ENCODE data around the gene SCMH1. TPM values are rescaled to one million over a fixed set of nuclear protein-coding genes. Genes with fewer than 3 reads are reported as not detected.

SCMH1 gene
- total RNA-seq, 4 donors from 2014 or later, result 30.6 to 72.9 (median 36.3) TPM

DNA sequence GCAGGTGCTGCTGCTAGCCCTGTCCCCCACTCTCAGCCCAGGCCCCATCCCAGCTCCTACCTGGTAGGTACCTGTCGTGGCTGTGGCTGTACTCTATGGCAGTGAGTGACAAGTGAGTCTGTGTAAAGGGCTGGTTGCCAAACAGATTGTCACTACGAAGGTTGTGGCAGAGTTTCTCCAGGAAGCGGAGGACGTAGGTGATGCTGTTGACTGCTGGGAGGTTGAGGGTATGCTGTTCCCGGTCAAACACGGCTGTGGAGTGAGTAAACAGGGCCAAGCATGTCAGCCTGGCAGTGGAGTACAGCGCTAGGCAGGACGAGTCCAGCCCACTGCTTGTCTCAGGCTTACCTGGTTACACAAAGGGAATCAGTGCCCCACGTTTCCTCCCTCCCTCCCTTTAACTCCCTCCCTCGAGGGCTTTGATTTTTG, 195.7 kb downstream of the SCMH1 start:
- Histone ChIP-seq H3K9me3 (no peaks in the 10 kb centered on the region), H3K27me3 (no peaks in the 10 kb centered on the region), H3K4me3 (no peak overlapping the region), H3K4me1 (peaks cover 0 to 26% (median 5%) of the 10 kb centered on the region in 4 donors), H3K36me3 (peaks cover 0 to 77% (median 0%) of the 10 kb centered on the region in 3 donors), H3K27ac (peak overlapping the region in 2 of 4 donors; percentile 58 to 74)
- DNase-seq (ENCODE audit: low spot score in 2 of 2), result no peak
- TF ChIP-seq POLR2A (IDR thresholded peaks at IDR 0.05) (no peak), EP300 (IDR thresholded peaks at IDR 0.05) (no peak)
- TF ChIP-seq, protein P1, sequence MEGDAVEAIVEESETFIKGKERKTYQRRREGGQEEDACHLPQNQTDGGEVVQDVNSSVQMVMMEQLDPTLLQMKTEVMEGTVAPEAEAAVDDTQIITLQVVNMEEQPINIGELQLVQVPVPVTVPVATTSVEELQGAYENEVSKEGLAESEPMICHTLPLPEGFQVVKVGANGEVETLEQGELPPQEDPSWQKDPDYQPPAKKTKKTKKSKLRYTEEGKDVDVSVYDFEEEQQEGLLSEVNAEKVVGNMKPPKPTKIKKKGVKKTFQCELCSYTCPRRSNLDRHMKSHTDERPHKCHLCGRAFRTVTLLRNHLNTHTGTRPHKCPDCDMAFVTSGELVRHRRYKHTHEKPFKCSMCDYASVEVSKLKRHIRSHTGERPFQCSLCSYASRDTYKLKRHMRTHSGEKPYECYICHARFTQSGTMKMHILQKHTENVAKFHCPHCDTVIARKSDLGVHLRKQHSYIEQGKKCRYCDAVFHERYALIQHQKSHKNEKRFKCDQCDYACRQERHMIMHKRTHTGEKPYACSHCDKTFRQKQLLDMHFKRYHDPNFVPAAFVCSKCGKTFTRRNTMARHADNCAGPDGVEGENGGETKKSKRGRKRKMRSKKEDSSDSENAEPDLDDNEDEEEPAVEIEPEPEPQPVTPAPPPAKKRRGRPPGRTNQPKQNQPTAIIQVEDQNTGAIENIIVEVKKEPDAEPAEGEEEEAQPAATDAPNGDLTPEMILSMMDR (IDR thresholded peaks at IDR 0.05), result no peak
- 86 to 89% methylated on average over 10 of the region's 10 CpGs for WGBS, 2 donors

DNA sequence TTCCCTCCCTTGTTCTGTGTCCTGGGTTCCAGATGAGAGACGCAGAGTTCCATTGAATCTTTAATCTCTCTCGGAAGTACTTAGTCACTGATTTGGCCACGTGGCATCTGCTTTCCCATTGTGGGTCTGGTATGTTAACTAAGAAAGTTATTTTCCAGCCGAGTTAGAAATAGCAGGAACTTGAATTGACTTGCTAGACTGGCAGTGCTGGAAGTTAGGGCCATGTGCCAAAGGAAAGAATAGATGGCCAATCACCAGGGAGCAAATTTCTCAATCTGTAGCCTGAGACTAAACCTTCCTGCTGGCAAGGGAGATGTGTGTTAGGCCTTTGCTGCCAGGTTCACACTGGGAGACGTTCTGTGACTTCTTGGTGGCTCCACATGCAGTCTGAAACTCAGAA, 196.4 kb downstream of the SCMH1 start:
- Histone ChIP-seq H3K4me3 (no peak overlapping the region), H3K27me3 (no peaks in the 10 kb centered on the region), H3K4me1 (peaks cover 0 to 26% (median 5%) of the 10 kb centered on the region in 4 donors), H3K36me3 (peaks cover 0 to 82% (median 0%) of the 10 kb centered on the region in 3 donors), H3K9me3 (no peaks in the 10 kb centered on the region), H3K27ac (peak overlapping the region in 2 of 4 donors; percentile 58 to 74)
- TF ChIP-seq POLR2A (IDR thresholded peaks at IDR 0.05) (no peak), EP300 (IDR thresholded peaks at IDR 0.05) (peak in 1 of 2 donors; percentile 64)
- WGBS, 2 donors, result 30 to 39% methylated on average over 5 of the region's 5 CpGs
- peak in 1 of 2 donors; percentile 70 for DNase-seq (ENCODE audit: low spot score in 2 of 2)

DNA sequence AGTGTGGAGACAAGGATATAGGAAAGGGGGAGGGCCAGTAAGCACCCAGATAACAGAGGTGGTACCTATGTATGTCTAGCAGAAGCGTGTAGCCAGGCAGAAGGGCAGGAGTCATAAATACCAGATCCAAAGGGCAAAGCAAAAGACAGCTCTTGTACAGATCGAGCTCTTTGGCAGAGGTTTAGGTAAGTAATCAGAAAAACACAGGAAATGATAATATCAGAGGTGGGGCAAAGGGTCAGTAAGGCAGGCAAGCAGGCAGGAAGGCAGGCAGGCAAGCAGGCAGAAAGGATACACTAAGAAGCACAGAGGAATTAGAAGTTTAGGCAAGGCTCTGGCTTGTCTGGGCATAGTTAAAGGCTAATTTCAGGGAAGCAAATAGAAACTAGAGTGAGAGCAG, 197.9 kb downstream of the SCMH1 start:
- 66 to 68% methylated on average over 2 of the region's 2 CpGs for WGBS, 2 donors
- H3K27ac ChIP-seq, result peak overlapping the region in 1 of 4 donors; percentile 74
- TF ChIP-seq, protein P1 (IDR thresholded peaks at IDR 0.05), result no peak
- TF ChIP-seq POLR2A (IDR thresholded peaks at IDR 0.05) (no peak), EP300 (IDR thresholded peaks at IDR 0.05) (no peak)

DNA sequence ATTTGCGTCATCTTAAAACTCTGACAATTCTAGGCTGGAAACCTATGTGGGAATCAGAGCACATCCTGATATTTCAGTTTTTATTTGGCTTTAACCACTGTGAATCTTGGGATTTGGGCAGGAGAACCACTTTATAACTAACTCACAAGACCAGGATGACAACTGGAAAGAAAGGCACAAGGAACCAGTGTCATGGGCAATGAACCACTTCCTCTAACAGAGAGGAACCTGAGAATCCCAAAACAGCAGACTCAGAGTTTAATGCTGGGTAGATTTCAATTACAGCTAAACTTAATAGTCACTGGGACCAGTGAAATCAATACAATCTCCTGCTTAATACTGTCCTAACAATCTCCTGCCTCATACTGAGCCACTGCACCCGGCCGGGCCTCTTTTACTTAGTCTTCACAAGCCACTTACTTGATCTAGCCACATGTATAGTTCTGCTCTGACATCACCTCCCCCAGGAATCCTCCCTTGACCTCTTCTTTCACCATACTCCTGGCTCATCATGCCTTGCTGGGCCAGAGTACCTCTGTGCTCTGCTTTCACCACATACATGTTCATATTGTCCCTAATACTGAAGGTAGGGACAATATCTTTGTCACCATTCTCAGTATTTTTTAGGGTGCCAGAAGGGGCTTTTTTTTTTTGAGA, 200.4 kb downstream of the SCMH1 start:
- no peak for TF ChIP-seq EP300 (IDR thresholded peaks at IDR 0.05)
- no peak for TF ChIP-seq POLR2A (IDR thresholded peaks at IDR 0.05)
- TF ChIP-seq, protein P1 (IDR thresholded peaks at IDR 0.05), result no peak
- H3K4me3 ChIP-seq, result no peak overlapping the region
- peaks cover 0 to 82% (median 6%) of the 10 kb centered on the region in 3 donors for H3K36me3 ChIP-seq
- no peak for DNase-seq (ENCODE audit: low spot score in 2 of 2)
- 89 to 93% methylated on average over 3 of the region's 3 CpGs for WGBS, 2 donors
- H3K27me3 ChIP-seq, result no peaks in the 10 kb centered on the region
- H3K27ac ChIP-seq, result no peak overlapping the region
- peaks cover 0 to 26% (median 5%) of the 10 kb centered on the region in 4 donors for H3K4me1 ChIP-seq
- H3K9me3 ChIP-seq, result no peaks in the 10 kb centered on the region

More for the DNA sequence above, 197.9 kb downstream of the SCMH1 start:
- Histone ChIP-seq H3K4me3 (no peak overlapping the region), H3K9me3 (no peaks in the 10 kb centered on the region), H3K27me3 (no peaks in the 10 kb centered on the region), H3K4me1 (peaks cover 0 to 26% (median 5%) of the 10 kb centered on the region in 4 donors), H3K36me3 (peaks cover 0 to 81% (median 0%) of the 10 kb centered on the region in 3 donors)
- DNase-seq (ENCODE audit: low spot score in 2 of 2), result no peak

DNA sequence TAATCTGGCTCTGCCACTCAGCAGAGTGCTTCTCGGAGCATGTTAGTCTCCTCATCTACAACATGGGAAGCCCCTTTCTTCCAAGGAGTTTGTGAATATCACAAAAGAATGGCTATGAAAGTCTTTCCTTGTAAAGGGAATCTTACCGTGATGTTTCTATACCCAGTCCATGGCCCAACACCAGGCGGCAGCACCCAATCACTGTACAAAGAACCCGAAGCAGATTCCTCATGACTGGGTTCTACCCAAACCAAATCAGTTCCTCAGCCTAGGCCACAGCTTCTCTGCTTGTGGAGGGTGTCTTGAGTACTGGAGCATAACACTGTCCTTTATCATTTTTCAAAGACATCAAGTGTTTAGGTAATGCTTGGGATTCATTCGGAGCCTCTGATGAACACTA, 204.0 kb downstream of the SCMH1 start:
- H3K4me3 ChIP-seq, result no peak overlapping the region
- no peaks in the 10 kb centered on the region for H3K27me3 ChIP-seq
- H3K9me3 ChIP-seq, result no peaks in the 10 kb centered on the region
- H3K27ac ChIP-seq, result no peak overlapping the region
- DNase-seq (ENCODE audit: low spot score in 2 of 2), result no peak
- no peaks in the 10 kb centered on the region for H3K4me1 ChIP-seq
- H3K36me3 ChIP-seq, result peaks cover 0 to 89% (median 10%) of the 10 kb centered on the region in 3 donors
- TF ChIP-seq, protein P1 (IDR thresholded peaks at IDR 0.05), result peak in 2 of 5 experiments; percentile 14 to 17
- TF ChIP-seq EP300 (IDR thresholded peaks at IDR 0.05) (no peak), POLR2A (IDR thresholded peaks at IDR 0.05) (no peak)
- 82 to 88% methylated on average over 5 of the region's 5 CpGs for WGBS, 2 donors

Data from tibial nerve (tissue), 4 donors.